ENCODE data around the gene CD7. TPM values are rescaled to one million over a fixed set of nuclear protein-coding genes. Genes with fewer than 3 reads are reported as not detected.

Gene CD7
- total RNA-seq, 4 donors from 2014 or later, result 0.44 to 2.2 (median 1.8) TPM; not detected in 1

DNA sequence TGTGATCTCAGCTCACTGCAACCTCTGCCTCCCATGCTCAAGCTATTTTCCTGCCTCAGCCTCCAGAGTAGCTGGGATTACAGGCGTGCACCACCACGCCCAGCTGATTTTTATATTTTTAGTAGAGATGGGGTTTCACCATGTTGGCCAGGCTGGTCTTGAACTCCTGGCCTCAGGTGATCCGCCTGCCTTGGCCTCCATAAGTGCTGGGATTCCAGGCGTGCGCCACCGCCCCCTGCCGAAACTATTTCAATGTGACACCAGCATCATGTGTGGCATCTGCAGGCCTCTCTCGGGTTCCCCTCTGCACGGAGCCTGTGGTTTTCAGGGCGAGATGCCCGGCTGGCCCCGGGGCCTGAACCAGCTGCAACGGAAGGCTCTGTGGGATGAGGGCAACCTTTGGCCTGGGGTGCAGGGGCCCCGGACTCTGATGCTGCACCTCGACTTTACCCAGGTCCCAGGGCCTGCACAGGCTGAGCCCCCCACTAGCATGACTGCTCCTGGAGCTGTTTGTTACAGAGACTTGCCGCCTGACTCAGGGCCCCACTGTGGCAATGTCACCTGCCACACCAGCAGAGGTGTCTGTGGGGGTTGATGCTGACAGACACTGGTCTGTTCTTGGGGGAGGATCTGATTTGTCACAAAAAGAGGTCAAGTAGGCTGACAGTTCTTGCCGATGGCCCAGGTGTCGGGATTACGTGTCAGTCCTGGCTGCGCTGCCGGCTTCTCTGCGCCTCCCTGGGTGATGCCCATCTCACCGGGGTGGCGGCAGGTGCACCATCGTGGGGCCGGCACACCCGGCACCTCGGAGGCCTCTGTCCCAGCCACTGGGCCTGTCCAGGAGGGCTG, 33.0 kb upstream of the CD7 start:
- TF ChIP-seq CTCF (IDR thresholded peaks at IDR 0.05; ENCODE audit: low read depth), result no peak

- no peak for TF ChIP-seq CTCF (IDR thresholded peaks at IDR 0.05; ENCODE audit: low read depth)
Observed at GRCh38 chr17:82349287-82349701, 31.9 kb upstream of the CD7 start.

DNA sequence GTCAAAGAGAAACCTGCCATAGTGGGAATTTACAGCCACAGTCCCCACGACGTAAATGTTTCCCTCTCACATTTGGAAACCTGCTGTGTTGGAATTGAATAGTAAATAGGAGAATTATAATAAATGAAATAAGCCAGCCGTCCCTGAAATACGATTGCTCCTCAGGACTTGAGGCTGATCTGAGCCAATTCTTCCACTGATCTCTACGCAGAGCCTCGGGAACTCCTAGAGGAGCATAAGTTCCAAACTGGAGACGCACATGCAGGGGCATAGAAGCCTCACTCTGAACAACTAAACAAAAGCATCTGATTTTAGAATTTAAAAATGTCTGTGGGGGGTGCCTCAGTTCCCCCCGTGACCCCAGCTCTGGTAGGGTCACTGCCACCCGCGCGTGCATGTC, 31.5 kb upstream of the CD7 start:
- no peak for TF ChIP-seq CTCF (IDR thresholded peaks at IDR 0.05; ENCODE audit: low read depth)

- TF ChIP-seq CTCF (IDR thresholded peaks at IDR 0.05; ENCODE audit: low read depth), result no peak
Observed at GRCh38 chr17:82348434-82348833, 31.0 kb upstream of the CD7 start.

DNA sequence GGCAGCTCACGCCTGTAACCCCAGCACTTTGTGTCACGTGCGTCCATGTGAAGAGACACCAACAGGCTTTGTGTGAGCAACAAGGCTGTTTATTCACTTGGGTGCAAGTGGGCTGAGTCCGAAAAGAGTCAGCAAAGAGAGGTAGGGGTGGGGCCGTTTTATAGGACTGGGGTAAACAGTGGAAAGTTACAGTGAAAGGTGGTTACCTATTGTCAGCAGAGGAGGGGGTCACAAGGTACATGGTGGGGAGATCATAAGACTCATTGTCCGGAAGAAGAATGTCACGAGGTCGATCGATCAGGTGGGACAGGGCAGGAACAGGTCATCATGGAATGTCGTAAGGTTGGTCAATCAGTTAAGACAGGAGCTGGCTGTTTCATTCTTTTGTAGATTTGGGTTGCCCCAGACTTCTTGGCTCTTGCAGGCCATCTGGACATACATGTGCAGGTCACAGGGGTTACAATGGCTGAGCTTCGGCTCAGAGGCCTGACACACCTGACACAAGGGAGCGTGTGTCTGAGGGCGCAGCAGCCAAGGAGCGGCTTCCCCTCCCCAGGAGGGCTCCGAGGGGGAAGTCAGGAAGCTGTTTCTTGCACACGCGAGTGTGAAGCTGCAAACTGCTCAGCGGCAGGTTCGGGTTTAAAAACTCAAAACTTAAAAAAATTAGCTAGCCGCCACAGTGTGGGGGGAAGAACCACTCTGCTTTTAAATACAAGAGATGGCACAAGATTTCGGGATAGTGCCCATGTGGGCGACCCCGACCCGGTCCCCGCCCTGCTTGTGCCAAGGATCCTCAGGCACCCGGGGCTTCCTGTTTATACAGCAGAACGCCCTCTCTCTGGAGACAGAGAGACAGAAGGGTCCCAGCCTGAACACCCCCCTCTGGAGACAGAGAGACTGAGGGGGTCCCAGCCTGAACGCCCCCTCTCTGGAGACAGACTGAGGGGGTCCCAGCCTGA, 29.2 kb upstream of the CD7 start:
- TF ChIP-seq CTCF (IDR thresholded peaks at IDR 0.05; ENCODE audit: low read depth), result no peak

DNA sequence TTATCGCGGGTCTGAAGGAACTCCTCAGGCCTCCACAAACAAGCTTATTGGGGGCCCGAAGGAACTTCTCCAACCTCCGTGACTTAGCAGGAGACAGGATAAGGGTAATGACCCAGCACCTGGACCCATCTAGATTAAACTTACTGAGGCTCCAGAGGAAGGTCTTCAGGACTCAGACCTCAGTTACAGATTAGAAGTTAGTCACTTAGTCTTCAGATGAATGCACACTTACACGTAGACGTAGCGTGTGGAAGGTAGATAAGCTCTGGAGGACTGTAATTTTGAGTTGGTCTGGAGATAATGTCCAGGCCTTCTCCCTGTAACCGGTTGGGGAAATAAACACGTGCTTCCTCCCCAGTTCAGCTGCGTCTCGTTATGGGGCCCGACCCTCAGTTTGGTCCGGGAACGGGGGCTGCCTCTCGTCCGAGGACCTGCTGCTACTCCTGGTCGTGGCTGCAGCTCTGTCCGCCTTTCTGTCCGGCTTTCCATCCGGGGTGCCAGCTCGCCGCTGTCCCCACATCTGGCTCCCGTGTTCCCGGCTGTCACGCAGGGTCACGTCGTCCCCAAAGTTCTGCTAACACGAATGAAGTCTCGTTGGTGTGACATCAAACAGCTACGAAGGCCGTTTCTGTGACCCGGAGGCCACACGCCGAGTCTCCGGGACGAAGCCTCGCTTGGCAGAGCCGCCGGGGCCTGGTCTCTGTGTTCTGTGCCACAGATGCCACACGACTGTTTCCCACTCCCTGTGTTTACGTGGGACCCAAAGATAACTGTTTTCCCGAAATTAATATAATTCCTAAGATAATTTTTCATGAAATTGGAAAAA, 28.0 kb upstream of the CD7 start:
- no peak for TF ChIP-seq CTCF (IDR thresholded peaks at IDR 0.05; ENCODE audit: low read depth)

All from subcutaneous adipose tissue (tissue), 4 donors.